H9 (cell line): ENCODE data around the gene NFIL3. TPM values are rescaled to one million over a fixed set of nuclear protein-coding genes. Genes with fewer than 3 reads are reported as not detected.

ENCODE experiments used
- DNase-seq: peaks from one replicate; pipeline ENCODE4 v3.0.0-alpha.2; 2017
- H2AFZ ChIP-seq: one replicate; pipeline ENCODE4 v1.6.1; 2013; ENCODE audit warnings: mild to moderate bottlenecking, low read length, control low read depth, moderate library complexity
- H2AK5ac ChIP-seq: 2 replicates; pipeline ENCODE4 v1.6.1; 2013; ENCODE audit warnings: low read length, control low read depth, mixed read lengths; ENCODE audit not compliant: insufficient read length
- H2BK120ac ChIP-seq: one replicate; pipeline ENCODE4 v1.6.1; 2013; ENCODE audit warnings: low read depth, mild to moderate bottlenecking, low read length, control low read depth, inconsistent platforms; ENCODE audit not compliant: poor library complexity, severe bottlenecking
- H2BK12ac ChIP-seq: 2 replicates; pipeline ENCODE4 v1.6.1; 2013; ENCODE audit warnings: low read length, control low read depth, mixed read lengths, low read depth; ENCODE audit not compliant: insufficient read length
- H2BK15ac ChIP-seq: 2 replicates; pipeline ENCODE4 v1.6.1; 2013; ENCODE audit warnings: low read depth, low read length, control low read depth
- H2BK20ac ChIP-seq: one replicate; pipeline ENCODE4 v1.6.1; 2013; ENCODE audit warnings: low read depth, mild to moderate bottlenecking, low read length, control low read depth, inconsistent platforms; ENCODE audit not compliant: poor library complexity, severe bottlenecking
- H2BK5ac ChIP-seq: 2 replicates; pipeline ENCODE4 v1.6.1; 2013; ENCODE audit warnings: low read length, control low read depth, mixed read lengths; ENCODE audit not compliant: insufficient read length
- H3K14ac ChIP-seq: 2 replicates; pipeline ENCODE4 v1.6.1; 2013; ENCODE audit warnings: low read length, control low read depth; ENCODE audit not compliant: insufficient read depth
- H3K18ac ChIP-seq: 2 replicates; pipeline ENCODE4 v1.6.1; 2013; ENCODE audit warnings: low read depth, mild to moderate bottlenecking, mixed read lengths, low read length, control low read depth; ENCODE audit not compliant: insufficient read length
- H3K23ac ChIP-seq: 2 replicates; pipeline ENCODE4 v1.6.1; 2013; ENCODE audit warnings: low read length, control low read depth, mixed read lengths, low read depth; ENCODE audit not compliant: insufficient read length
- H3K23me2 ChIP-seq: 2 replicates; pipeline ENCODE4 v1.6.1; 2013; ENCODE audit warnings: low read depth, mild to moderate bottlenecking, mixed read lengths, low read length, control low read depth; ENCODE audit not compliant: insufficient read length, poor library complexity, severe bottlenecking
- H3K27ac ChIP-seq: 2 replicates; pipeline ENCODE4 v1.5.1; 2013; ENCODE audit warnings: low read length, control low read depth, mixed read lengths, low read depth; ENCODE audit not compliant: insufficient read length
- H3K27me3 ChIP-seq: 2 replicates; pipeline ENCODE4 v1.6.1; 2013; ENCODE audit warnings: low read length, control low read depth, inconsistent platforms; ENCODE audit not compliant: insufficient read depth
- H3K4ac ChIP-seq: 2 replicates; pipeline ENCODE4 v1.6.1; 2013; ENCODE audit warnings: low read depth, mild to moderate bottlenecking, control low read depth, inconsistent platforms, low read length, moderate library complexity
- H3K4me1 ChIP-seq: 2 replicates; pipeline ENCODE4 v1.6.1; 2013; ENCODE audit warnings: low read length, control low read depth, inconsistent platforms; ENCODE audit not compliant: insufficient read depth
- H3K4me2 ChIP-seq: 2 replicates; pipeline ENCODE4 v1.6.1; 2013; ENCODE audit warnings: low read length, control low read depth, mixed read lengths; ENCODE audit not compliant: insufficient read length, insufficient read depth
- H3K56ac ChIP-seq: 2 replicates; pipeline ENCODE4 v1.6.1; 2013; ENCODE audit warnings: low read depth, mild to moderate bottlenecking, mixed read lengths, low read length, control low read depth; ENCODE audit not compliant: insufficient read length
- H3K79me1 ChIP-seq: 2 replicates; pipeline ENCODE4 v1.6.1; 2013; ENCODE audit warnings: low read depth, mild to moderate bottlenecking, moderate library complexity, low read length, control low read depth, inconsistent platforms; ENCODE audit not compliant: insufficient read depth, poor library complexity, severe bottlenecking
- H3K79me2 ChIP-seq: 2 replicates; pipeline ENCODE4 v1.6.1; 2013; ENCODE audit warnings: low read length, control low read depth, inconsistent platforms; ENCODE audit not compliant: insufficient read depth
- H3K9ac ChIP-seq: 2 replicates; pipeline ENCODE4 v1.6.1; 2013; ENCODE audit warnings: low read length, control low read depth, mixed read lengths; ENCODE audit not compliant: insufficient read length; ENCODE audit errors: extremely low read depth
- H3K9me3 ChIP-seq: one replicate; pipeline ENCODE4 v1.6.1; 2013; ENCODE audit warnings: low read depth, low read length, inconsistent platforms; ENCODE audit not compliant: control insufficient read depth
- H3T11ph ChIP-seq: one replicate; pipeline ENCODE4 v1.6.1; 2013; ENCODE audit warnings: mild to moderate bottlenecking, low read length, control low read depth, inconsistent platforms
- H4K20me1 ChIP-seq: one replicate; pipeline ENCODE4 v1.6.1; 2013; ENCODE audit not compliant: control insufficient read depth, insufficient read length, insufficient read depth
- H4K5ac ChIP-seq: 2 replicates; pipeline ENCODE4 v1.6.1; 2013; ENCODE audit warnings: low read depth, mild to moderate bottlenecking, mixed read lengths, low read length, control low read depth; ENCODE audit not compliant: insufficient read length
- H4K8ac ChIP-seq: replicated peaks from 2 replicates; pipeline ENCODE4 v1.6.1; 2013; ENCODE audit warnings: low read length, control low read depth, mixed read lengths, low read depth; ENCODE audit not compliant: insufficient read length
- H4K91ac ChIP-seq: 2 replicates; pipeline ENCODE4 v1.6.1; 2013; ENCODE audit warnings: low read depth, mild to moderate bottlenecking, moderate library complexity, mixed read lengths, low read length, control low read depth; ENCODE audit not compliant: insufficient read length
- H3K27ac Mint-ChIP-seq, 3 experiments: 2 replicates in 2 of 3; 3 replicates in 1 of 3; pipeline ENCODE4 v1.8.0; 2020 to 2021; ENCODE audit warnings: mixed read lengths in 3 of 3, mild to moderate bottlenecking in 1 of 3, moderate library complexity in 1 of 3
- H3K27me3 Mint-ChIP-seq: 2 replicates; pipeline ENCODE4 v1.8.0; 2021; ENCODE audit warnings: low read depth, mild to moderate bottlenecking, moderate library complexity, mixed read lengths
- H3K36me3 Mint-ChIP-seq, 3 experiments: 2 replicates in 2 of 3; 3 replicates in 1 of 3; pipeline ENCODE4 v1.8.0; 2020 to 2021; ENCODE audit warnings: low read depth in 3 of 3, mixed read lengths in 3 of 3; ENCODE audit not compliant: insufficient read depth in 1 of 3
- H3K4me1 Mint-ChIP-seq, 2 experiments: 2 replicates each; pipeline ENCODE4 v1.8.0; 2020; ENCODE audit warnings: mixed read lengths in 2 of 2
- H3K4me3 Mint-ChIP-seq, 2 experiments: 2 replicates in 1 of 2; 3 replicates in 1 of 2; pipeline ENCODE4 v1.8.0; 2020 to 2021; ENCODE audit warnings: mild to moderate bottlenecking in 2 of 2, mixed read lengths in 2 of 2, moderate library complexity in 1 of 2
- H3K9me3 Mint-ChIP-seq, 2 experiments: 2 replicates in 1 of 2; 3 replicates in 1 of 2; pipeline ENCODE4 v1.8.0; 2020; ENCODE audit warnings: mild to moderate bottlenecking in 2 of 2, mixed read lengths in 2 of 2, moderate library complexity in 1 of 2
- CTCF ChIP-seq: fragments of 200-600 bp; sonication (generic); conservative IDR thresholded peaks from 3 replicates; pipeline ENCODE4 v1.8.0; 2021; ENCODE audit warnings: antibody characterized with exemption, mild to moderate bottlenecking
- WGBS: extraction: QIAGEN DNeasy Blood & Tissue Kit; methylation state at CpG from one replicate; pipeline ENCODE4 v1.1.7; 2013; ENCODE audit warnings: missing lambda C conversion rate, low lambda C conversion rate, mixed read lengths; ENCODE audit not compliant: insufficient read length; ENCODE audit errors: extremely low coverage; 5-methylcytosine and 5-hydroxymethylcytosine counted together
- total RNA-seq: library from RNA; stranded (reverse); gene quantifications from 2 replicates; pipeline ENCODE4 v1.2.1, GENCODE V29; 2021

NFIL3 gene
- total RNA-seq, 1 experiment from 2014 or later, result 8.4 TPM

GRCh38 chr9:91452844-91453243 lies 29.2 kb upstream of the NFIL3 start:
- Mint-ChIP-seq H3K4me3 (no peak overlapping the region), H3K27me3 (no peaks in the 10 kb centered on the region), H3K9me3 (peaks cover 3 to 5% of the 10 kb centered on the region in 2 experiments; a peak in 2 of 5 replicates), H3K36me3 (no peaks in the 10 kb centered on the region; a peak in 1 of 7 replicates), H3K27ac (no peak overlapping the region), H3K4me1 (peaks cover 4 to 6% of the 10 kb centered on the region in 2 experiments)
- no CpG with 5 or more reads among the region's 1 CpG for WGBS
- H4K8ac ChIP-seq, result no peak overlapping the region
- no peak overlapping the region for H3K23ac ChIP-seq
- H2AK5ac ChIP-seq, result no peak overlapping the region
- no peak overlapping the region for H3K56ac ChIP-seq
- H3K18ac ChIP-seq, result no peak overlapping the region
- H2BK12ac ChIP-seq, result no peak overlapping the region
- H2BK5ac ChIP-seq, result no peak overlapping the region
- no peak overlapping the region for H3T11ph ChIP-seq
- H2AFZ ChIP-seq, result no peak overlapping the region
- no peak overlapping the region for H2BK20ac ChIP-seq
- H3K9me3 ChIP-seq, result no peaks in the 10 kb centered on the region
- H2BK15ac ChIP-seq, result no peak overlapping the region
- H3K4me2 ChIP-seq, result no peak overlapping the region
- DNase-seq, result no peak
- no peak overlapping the region for H4K5ac ChIP-seq
- H3K14ac ChIP-seq, result no peak overlapping the region
- H2BK120ac ChIP-seq, result no peak overlapping the region
- no peak overlapping the region for H3K9ac ChIP-seq
- no peaks in the 10 kb centered on the region for H3K27me3 ChIP-seq
- no peak for TF ChIP-seq CTCF
- no peaks in the 10 kb centered on the region for H4K20me1 ChIP-seq
- H3K27ac ChIP-seq, result no peak overlapping the region
- H3K79me2 ChIP-seq, result no peaks in the 10 kb centered on the region
- H3K4me1 ChIP-seq, result no peaks in the 10 kb centered on the region
- H4K91ac ChIP-seq, result no peak overlapping the region
- no peaks in the 10 kb centered on the region for H3K79me1 ChIP-seq
- H3K23me2 ChIP-seq, result no peaks in the 10 kb centered on the region
- no peak overlapping the region for H3K4ac ChIP-seq
